Keratinocyte (primary cell): Measurements from ENCODE around the gene HCRTR1. TPM values are rescaled to one million over a fixed set of nuclear protein-coding genes. Genes with fewer than 3 reads are reported as not detected.

Source experiments
- DNase-seq: peaks from one replicate; pipeline ENCODE4 v3.0.0-alpha.2; 2011; ENCODE audit warnings: low read depth, missing footprints, low spot score
- FAIRE-seq: peaks from 2 replicates; lab custom pipeline; 2011; peaks lifted over from hg19 to GRCh38; lab: Jason Lieb, UNC
- H2AFZ ChIP-seq: 2 replicates; pipeline ENCODE4 v1.6.0; 2012; ENCODE audit warnings: low read length, control low read depth, inconsistent platforms; ENCODE audit not compliant: control insufficient read depth
- H3K27ac ChIP-seq: 2 replicates; pipeline ENCODE4 v1.5.1; 2011; ENCODE audit warnings: low read length; ENCODE audit not compliant: control insufficient read depth, insufficient read depth
- H3K27me3 ChIP-seq: 3 replicates; pipeline ENCODE4 v1.6.0; 2011; ENCODE audit warnings: low read length; ENCODE audit not compliant: control insufficient read depth, insufficient read depth; ENCODE audit errors: extremely low read depth
- H3K36me3 ChIP-seq, 2 experiments: 2 replicates in 1 of 2; 3 replicates in 1 of 2; pipeline ENCODE4 v1.5.1; 2011; ENCODE audit warnings: low read length in 2 of 2, mild to moderate bottlenecking in 1 of 2; ENCODE audit not compliant: control insufficient read depth in 2 of 2, insufficient read depth in 2 of 2; ENCODE audit errors: extremely low read depth in 1 of 2
- H3K4me1 ChIP-seq: 3 replicates; pipeline ENCODE4 v1.5.1; 2011; ENCODE audit warnings: low read length; ENCODE audit not compliant: control insufficient read depth, insufficient read depth; ENCODE audit errors: extremely low read depth
- H3K4me2 ChIP-seq: 3 replicates; pipeline ENCODE4 v1.6.0; 2011; ENCODE audit warnings: low read depth, low read length; ENCODE audit not compliant: control insufficient read depth, insufficient read depth; ENCODE audit errors: extremely low read depth
- H3K4me3 ChIP-seq, 3 experiments: fragments of 200-600 bp in 1 of 3; sonication (generic) in 1 of 3; 2 replicates in 2 of 3; 3 replicates in 1 of 3; pipeline ENCODE4 v1.5.1; 2011 to 2016; ENCODE audit warnings: low read length in 3 of 3, mild to moderate bottlenecking in 3 of 3, control low read depth in 2 of 3, inconsistent platforms in 1 of 3, low read depth in 1 of 3, mixed read lengths in 1 of 3, mixed run types in 1 of 3, moderate library complexity in 1 of 3; ENCODE audit not compliant: control insufficient read depth in 2 of 3, insufficient read depth in 2 of 3; ENCODE audit errors: extremely low read depth in 1 of 3
- H3K79me2 ChIP-seq: 2 replicates; pipeline ENCODE4 v1.6.0; 2012; ENCODE audit warnings: low read length; ENCODE audit not compliant: control insufficient read depth, insufficient read depth
- H3K9ac ChIP-seq: 3 replicates; pipeline ENCODE4 v1.6.0; 2011; ENCODE audit warnings: low read length; ENCODE audit not compliant: control insufficient read depth, insufficient read depth; ENCODE audit errors: extremely low read depth
- H3K9me1 ChIP-seq: 3 replicates; pipeline ENCODE4 v1.6.0; 2011; ENCODE audit warnings: low read length; ENCODE audit not compliant: control insufficient read depth, insufficient read depth; ENCODE audit errors: extremely low read depth
- H3K9me3 ChIP-seq: 2 replicates; pipeline ENCODE4 v1.5.1; 2012; ENCODE audit warnings: low read depth, low read length; ENCODE audit not compliant: control insufficient read depth
- H4K20me1 ChIP-seq: 3 replicates; pipeline ENCODE4 v1.6.0; 2011; ENCODE audit warnings: low read length; ENCODE audit not compliant: control insufficient read depth, insufficient read depth; ENCODE audit errors: extremely low read depth
- EZH2 ChIP-seq: IDR thresholded peaks from one replicate; pipeline ENCODE4 v1.6.1; 2012; ENCODE audit warnings: inconsistent platforms, mild to moderate bottlenecking, low read length, moderate library complexity
- dilution Hi-C: fragments of 300-500 bp; cut with MboI; formaldehyde crosslinking; loops from one replicate; pipeline ENCODE4 v1.7.0; 2020; ENCODE audit warnings: low sequenced_read_pairs; ENCODE audit not compliant: extremely low pct_ligation_motif_present
- polyA plus RNA-seq, 5 experiments: library from polyadenylated mRNA; depleted of rRNA in 3 of 5; stranded (reverse) in 3 of 5; stranded (forward) in 1 of 5; unstranded in 1 of 5; fragments of >200 nt; gene quantifications; 1 replicate in 1 of 5; 2 replicates in 3 of 5; 3 replicates in 1 of 5; pipeline versions ENCODE4 v1.2.1 to v1.2.3, GENCODE V29; 2011 to 2012; ENCODE audit warnings: missing spikeins in 2 of 5, low read depth in 1 of 5, low replicate concordance in 1 of 5
- TF ChIP-seq, protein P1 (sequence below), 3 experiments: IDR thresholded peaks in 1 of 3; conservative IDR thresholded peaks in 1 of 3; optimal IDR thresholded peaks in 1 of 3; 2 replicates in 2 of 3; 3 replicates in 1 of 3; pipeline versions ENCODE3 to v1.5.1; 2011; ENCODE audit warnings: low read length in 3 of 3, mild to moderate bottlenecking in 3 of 3, moderate library complexity in 2 of 3, control low read depth in 1 of 3, inconsistent platforms in 1 of 3; ENCODE audit not compliant: insufficient read depth in 2 of 3; ENCODE audit errors: extremely low read depth in 1 of 3

The HCRTR1 gene
- polyA plus RNA-seq, 1 donor (not counting 4 experiments of a cell fraction or from before 2014, with no cell fraction given), result not detected

DNA sequence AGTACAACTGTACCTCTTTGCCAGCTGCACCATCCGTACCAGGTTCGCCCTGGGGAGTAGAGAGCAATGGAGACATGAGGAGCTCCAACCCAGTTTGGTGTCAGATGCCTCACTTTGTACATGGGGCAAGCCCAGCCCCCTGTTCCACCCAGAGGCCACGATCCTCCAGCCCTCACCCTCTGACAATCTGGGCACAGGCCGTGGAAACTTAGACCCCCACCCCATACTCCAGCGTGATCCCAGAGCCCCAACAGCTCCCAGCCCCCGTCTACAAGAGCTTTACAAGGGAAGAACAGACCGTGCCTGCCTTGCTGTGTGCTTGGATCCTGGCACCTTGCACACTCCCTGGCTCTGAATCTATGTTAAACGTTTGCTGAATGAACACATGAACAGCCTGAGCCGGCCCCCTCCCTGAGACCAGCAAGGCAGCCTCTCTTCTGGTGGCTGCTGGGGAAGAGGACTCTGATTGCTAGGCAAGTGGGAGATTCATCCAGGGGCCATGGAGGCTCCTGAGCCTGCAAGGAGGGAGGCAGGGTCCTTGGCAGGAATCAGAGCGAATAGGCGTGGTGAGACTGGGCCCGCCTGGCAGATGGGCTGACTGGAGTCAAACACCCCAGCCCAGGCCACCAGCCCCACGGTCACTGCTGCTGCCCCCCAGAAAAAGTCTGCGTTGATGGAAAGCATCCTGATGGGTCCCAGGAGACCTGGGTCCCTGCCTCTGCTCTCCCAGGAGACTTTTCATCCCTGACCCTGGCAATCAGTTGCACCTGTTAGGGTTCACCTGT lies 39.7 kb downstream of the HCRTR1 start:
- Histone ChIP-seq H3K4me1 (no peaks in the 10 kb centered on the region), H4K20me1 (no peaks in the 10 kb centered on the region), H3K4me3 (no peak overlapping the region), H3K27me3 (no peaks in the 10 kb centered on the region), H3K36me3 (peaks cover 50 to 51% of the 10 kb centered on the region in 2 experiments), H3K9me1 (no peaks in the 10 kb centered on the region), H3K9ac (no peak overlapping the region), H3K9me3 (no peaks in the 10 kb centered on the region), H3K79me2 (no peaks in the 10 kb centered on the region), H3K4me2 (no peak overlapping the region), H2AFZ (no peak overlapping the region), H3K27ac (no peak overlapping the region)
- no peak for DNase-seq
- FAIRE-seq, result no peak
- dilution Hi-C loops, result no loop called here
- TF ChIP-seq, protein P1, sequence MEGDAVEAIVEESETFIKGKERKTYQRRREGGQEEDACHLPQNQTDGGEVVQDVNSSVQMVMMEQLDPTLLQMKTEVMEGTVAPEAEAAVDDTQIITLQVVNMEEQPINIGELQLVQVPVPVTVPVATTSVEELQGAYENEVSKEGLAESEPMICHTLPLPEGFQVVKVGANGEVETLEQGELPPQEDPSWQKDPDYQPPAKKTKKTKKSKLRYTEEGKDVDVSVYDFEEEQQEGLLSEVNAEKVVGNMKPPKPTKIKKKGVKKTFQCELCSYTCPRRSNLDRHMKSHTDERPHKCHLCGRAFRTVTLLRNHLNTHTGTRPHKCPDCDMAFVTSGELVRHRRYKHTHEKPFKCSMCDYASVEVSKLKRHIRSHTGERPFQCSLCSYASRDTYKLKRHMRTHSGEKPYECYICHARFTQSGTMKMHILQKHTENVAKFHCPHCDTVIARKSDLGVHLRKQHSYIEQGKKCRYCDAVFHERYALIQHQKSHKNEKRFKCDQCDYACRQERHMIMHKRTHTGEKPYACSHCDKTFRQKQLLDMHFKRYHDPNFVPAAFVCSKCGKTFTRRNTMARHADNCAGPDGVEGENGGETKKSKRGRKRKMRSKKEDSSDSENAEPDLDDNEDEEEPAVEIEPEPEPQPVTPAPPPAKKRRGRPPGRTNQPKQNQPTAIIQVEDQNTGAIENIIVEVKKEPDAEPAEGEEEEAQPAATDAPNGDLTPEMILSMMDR (optimal IDR thresholded peaks at IDR 0.05 in 1 of 3, IDR thresholded peaks at IDR 0.05 in 1 of 3, conservative IDR thresholded peaks at IDR 0.05 in 1 of 3; ENCODE audit: extremely low read depth in 1 of 3, insufficient read depth in 2 of 3, low read length in 3 of 3), result no peak
- TF ChIP-seq EZH2, result no peak

DNA sequence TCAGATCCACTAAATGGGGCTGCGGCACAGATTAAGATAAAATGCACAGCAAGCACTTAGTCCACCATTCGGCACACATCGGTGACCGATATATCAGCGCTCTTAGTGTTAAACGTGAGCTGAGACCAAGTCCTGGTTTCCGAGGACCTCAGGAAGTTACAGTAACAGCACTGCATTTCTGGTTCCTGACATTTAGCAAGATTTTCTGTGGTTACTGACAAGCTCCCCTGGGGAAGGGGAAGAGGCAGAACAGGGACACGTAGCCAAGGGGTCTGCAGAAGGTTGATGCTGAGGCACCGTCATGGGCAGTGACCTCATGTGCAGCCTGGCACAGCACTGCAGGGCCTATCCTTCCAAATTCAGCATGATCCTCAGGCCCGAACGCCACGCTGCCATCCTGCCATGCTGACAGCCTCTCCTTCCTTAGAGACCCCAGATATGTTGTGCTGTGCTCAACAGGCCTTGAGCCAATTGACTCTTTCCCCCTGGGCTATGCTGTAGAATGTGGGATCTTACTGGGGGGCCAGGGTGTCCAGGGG lies 40.6 kb downstream of the HCRTR1 start:
- H3K4me2 ChIP-seq, result no peak overlapping the region
- no peak overlapping the region for H3K27ac ChIP-seq
- no peak overlapping the region for H3K4me3 ChIP-seq
- no peak overlapping the region for H3K9ac ChIP-seq
- H3K27me3 ChIP-seq, result no peaks in the 10 kb centered on the region
- H2AFZ ChIP-seq, result no peak overlapping the region
- no peaks in the 10 kb centered on the region for H3K9me1 ChIP-seq
- H3K4me1 ChIP-seq, result no peaks in the 10 kb centered on the region
- dilution Hi-C loops, result no loop called here
- TF ChIP-seq, protein P1 (optimal IDR thresholded peaks at IDR 0.05 in 1 of 3, IDR thresholded peaks at IDR 0.05 in 1 of 3, conservative IDR thresholded peaks at IDR 0.05 in 1 of 3; ENCODE audit: extremely low read depth in 1 of 3, insufficient read depth in 2 of 3, low read length in 3 of 3), result no peak
- no peak for TF ChIP-seq EZH2
- H3K79me2 ChIP-seq, result no peaks in the 10 kb centered on the region
- no peaks in the 10 kb centered on the region for H3K9me3 ChIP-seq
- no peak for FAIRE-seq
- H4K20me1 ChIP-seq, result no peaks in the 10 kb centered on the region
- no peak for DNase-seq
- peaks cover 47 to 49% of the 10 kb centered on the region in 2 experiments for H3K36me3 ChIP-seq
